ENCODE results near the gene CCN2. TPM values are rescaled to one million over a fixed set of nuclear protein-coding genes. Genes with fewer than 3 reads are reported as not detected.

The CCN2 gene
- total and polyA plus RNA-seq, 2 of the 8 experiments (the other 6 are each of a cell fraction or from before 2014, with no cell fraction given): 25.0 to 107 TPM

DNA sequence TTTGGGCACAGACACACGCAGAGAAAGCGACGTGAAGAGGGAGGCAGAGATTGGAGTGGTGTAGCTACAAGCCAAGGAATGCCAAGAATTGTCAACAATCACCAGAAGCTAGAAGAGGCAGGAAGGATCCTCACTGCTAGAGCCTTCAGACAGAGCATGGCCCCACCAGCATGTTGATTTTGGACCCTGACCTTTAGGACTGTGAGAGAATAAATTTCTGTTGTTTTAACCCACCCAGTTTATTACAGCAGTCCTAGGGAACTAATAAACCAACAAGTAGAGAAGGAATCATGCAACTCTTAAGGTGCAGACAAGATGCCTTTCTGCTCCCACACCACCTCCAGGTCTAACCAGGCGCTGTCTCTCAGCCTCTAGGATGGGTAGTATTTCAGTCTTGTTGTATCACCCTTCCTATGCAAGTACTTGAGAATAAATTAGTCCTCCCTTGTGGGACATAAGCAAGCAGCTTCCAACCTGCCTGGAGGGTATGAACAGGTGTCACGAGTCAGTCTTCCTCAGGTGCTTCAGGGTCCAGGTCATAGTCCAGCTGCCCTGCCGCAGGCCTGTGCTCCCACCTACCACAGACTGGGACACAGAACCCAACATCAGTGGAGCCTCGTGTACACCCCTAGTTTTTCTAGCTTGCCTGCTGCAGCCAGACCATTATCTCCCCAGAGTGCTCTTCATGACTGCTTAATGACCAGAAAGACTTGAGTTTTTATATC, 46.4 kb upstream of the CCN2 start:
- H4K5ac ChIP-seq (ENCODE audit: insufficient read length, low read depth, low read length): no peak overlapping the region
- no peaks in the 10 kb centered on the region for H3K4me1 ChIP-seq (replicated peaks in 1 of 4; ENCODE audit: control insufficient read depth in 3 of 4, insufficient read depth in 4 of 4, low read length in 3 of 4)
- FAIRE-seq (no peak), DNase-seq (ENCODE audit: low read depth in 1 of 2, low spot score in 2 of 2) (no peak)
- H3K23me2 ChIP-seq (ENCODE audit: low read depth, low read length): no peaks in the 10 kb centered on the region
- no peak overlapping the region for H2AFZ ChIP-seq (ENCODE audit: low read length)
- H3K27me3 ChIP-seq (replicated peaks in 1 of 4; ENCODE audit: control insufficient read depth in 3 of 4, extremely low read depth in 1 of 4, insufficient read depth in 3 of 4, low read length in 3 of 4): no peaks in the 10 kb centered on the region
- no peaks in the 10 kb centered on the region for H3K9me3 ChIP-seq (ENCODE audit: insufficient read depth in 2 of 2, low read depth in 1 of 2, low read length in 1 of 2)
- no peak overlapping the region for H4K8ac ChIP-seq (ENCODE audit: extremely low read depth, insufficient read depth, low read length)
- H3K4me3 ChIP-seq (ENCODE audit: extremely low read depth in 1 of 4, insufficient read depth in 2 of 4, low read depth in 3 of 4, low read length in 4 of 4): no peak overlapping the region
- no peak overlapping the region for H2BK5ac ChIP-seq (ENCODE audit: low read depth, low read length)
- ChIA-PET POLR2A (ENCODE audit: partially characterized antibody) (interaction anchor here (1.3 to 1.5 kb wide), 2 partner anchors 28 to 47 kb away, joined by 4 to 5 read pairs; no protein-coding TSS in a partner anchor), CTCF (ENCODE audit: partially characterized antibody) (interaction anchor here (1.1 to 2.1 kb wide), 4 partner anchors 8 to 282 kb away, joined by 3 to 4 read pairs (median 4); no protein-coding TSS in a partner anchor)
- no peak overlapping the region for H3K23ac ChIP-seq (ENCODE audit: insufficient read length)
- no peaks in the 10 kb centered on the region for H3K79me1 ChIP-seq (ENCODE audit: low read depth, low read length)
- H3K18ac ChIP-seq (ENCODE audit: extremely low read depth, low read length): no peak overlapping the region
- H2BK15ac ChIP-seq (ENCODE audit: low read length): no peak overlapping the region
- peak overlapping the region; percentile 2; the same call in 1 of the 2 replicates for H2BK12ac ChIP-seq (ENCODE audit: low read depth, low read length)
- H3K14ac ChIP-seq (ENCODE audit: insufficient read length): no peak overlapping the region
- no peak overlapping the region for H2BK120ac ChIP-seq (replicated peaks; ENCODE audit: low read depth, low read length)
- H2AK5ac ChIP-seq (ENCODE audit: low read depth, low read length): no peak overlapping the region; the same call in 1 of the 2 replicates
- H3K4ac ChIP-seq (replicated peaks; ENCODE audit: insufficient read length, low read depth, low read length): no peak overlapping the region
- H3K79me2 ChIP-seq (ENCODE audit: control insufficient read depth in 1 of 2, insufficient read depth in 2 of 2, low read length in 2 of 2): no peaks in the 10 kb centered on the region
- H3K36me3 ChIP-seq (ENCODE audit: control insufficient read depth in 2 of 4, insufficient read depth in 4 of 4, low read length in 3 of 4): peaks cover 0 to 3% (median 0%) of the 10 kb centered on the region in 4 experiments; a peak in 2 of 8 replicates
- no peak overlapping the region for H4K91ac ChIP-seq (replicated peaks; ENCODE audit: insufficient read length, low read length)
- no peak overlapping the region for H2BK20ac ChIP-seq (ENCODE audit: low read length)
- no peak overlapping the region for H3K56ac ChIP-seq (replicated peaks; ENCODE audit: insufficient read length, low read depth, low read length)
- H4K20me1 ChIP-seq (replicated peaks in 1 of 2; ENCODE audit: control insufficient read depth in 1 of 2, insufficient read depth in 2 of 2, low read length in 2 of 2): no peaks in the 10 kb centered on the region
- H3K27ac ChIP-seq (ENCODE audit: low read depth, low read length): no peak overlapping the region
- H3K4me2 ChIP-seq (ENCODE audit: insufficient read depth in 1 of 2, low read depth in 2 of 2, low read length in 2 of 2): no peak overlapping the region
- WGBS, 2 experiments (ENCODE audit: extremely low coverage in 1 of 2, insufficient coverage in 1 of 2, insufficient read length in 1 of 2, insufficient replicate concordance in 2 of 2, low coverage in 1 of 2, low lambda C conversion rate in 2 of 2, missing lambda C conversion rate in 1 of 2): 90% methylated on average over 7 of the region's 7 CpGs; no CpG with 5 or more reads in 1 of the 2 experiments
- no peak overlapping the region for H3K9ac ChIP-seq (replicated peaks in 1 of 4; ENCODE audit: extremely low read depth in 1 of 4, low read depth in 3 of 4, low read length in 3 of 4)
- TF ChIP-seq ASH2L (IDR thresholded peaks at IDR 0.05; ENCODE audit: low read length): no peak
- TF ChIP-seq NRF1 (IDR thresholded peaks at IDR 0.05; ENCODE audit: low read depth, low read length): no peak
- no peak for TF ChIP-seq POLR2AphosphoS5 (IDR thresholded peaks at IDR 0.05; ENCODE audit: low read depth, low read length)
- no peak for TF ChIP-seq TBP (IDR thresholded peaks at IDR 0.05; ENCODE audit: low read depth, low read length)
- no peak for TF ChIP-seq CREB1 (IDR thresholded peaks at IDR 0.05)
- TF ChIP-seq, protein P1, sequence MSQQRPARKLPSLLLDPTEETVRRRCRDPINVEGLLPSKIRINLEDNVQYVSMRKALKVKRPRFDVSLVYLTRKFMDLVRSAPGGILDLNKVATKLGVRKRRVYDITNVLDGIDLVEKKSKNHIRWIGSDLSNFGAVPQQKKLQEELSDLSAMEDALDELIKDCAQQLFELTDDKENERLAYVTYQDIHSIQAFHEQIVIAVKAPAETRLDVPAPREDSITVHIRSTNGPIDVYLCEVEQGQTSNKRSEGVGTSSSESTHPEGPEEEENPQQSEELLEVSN (IDR thresholded peaks at IDR 0.05): no peak
- TF ChIP-seq CEBPB (IDR thresholded peaks at IDR 0.05; ENCODE audit: low read depth, low read length): no peak
- TF ChIP-seq CHD2 (IDR thresholded peaks at IDR 0.05; ENCODE audit: low read length): no peak
- no peak for TF ChIP-seq SRF (IDR thresholded peaks at IDR 0.05; ENCODE audit: low read depth, low read length)
- no peak for TF ChIP-seq ZNF274 (IDR thresholded peaks at IDR 0.05; ENCODE audit: borderline replicate concordance, extremely low read depth, low read length)
- TF ChIP-seq, protein P2, sequence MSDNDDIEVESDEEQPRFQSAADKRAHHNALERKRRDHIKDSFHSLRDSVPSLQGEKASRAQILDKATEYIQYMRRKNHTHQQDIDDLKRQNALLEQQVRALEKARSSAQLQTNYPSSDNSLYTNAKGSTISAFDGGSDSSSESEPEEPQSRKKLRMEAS (IDR thresholded peaks at IDR 0.05): no peak
